ENCODE results near the gene LTB4R2.
A peak's percentile ranks its signal among the peaks of the same experiment; 100 is the strongest.
"Not testable (repeated sequence)": the region's sequence is repeated elsewhere in the genome, so short reads cannot be mapped to it uniquely, and the experiment has no call there.

The LTB4R2 gene

DNA sequence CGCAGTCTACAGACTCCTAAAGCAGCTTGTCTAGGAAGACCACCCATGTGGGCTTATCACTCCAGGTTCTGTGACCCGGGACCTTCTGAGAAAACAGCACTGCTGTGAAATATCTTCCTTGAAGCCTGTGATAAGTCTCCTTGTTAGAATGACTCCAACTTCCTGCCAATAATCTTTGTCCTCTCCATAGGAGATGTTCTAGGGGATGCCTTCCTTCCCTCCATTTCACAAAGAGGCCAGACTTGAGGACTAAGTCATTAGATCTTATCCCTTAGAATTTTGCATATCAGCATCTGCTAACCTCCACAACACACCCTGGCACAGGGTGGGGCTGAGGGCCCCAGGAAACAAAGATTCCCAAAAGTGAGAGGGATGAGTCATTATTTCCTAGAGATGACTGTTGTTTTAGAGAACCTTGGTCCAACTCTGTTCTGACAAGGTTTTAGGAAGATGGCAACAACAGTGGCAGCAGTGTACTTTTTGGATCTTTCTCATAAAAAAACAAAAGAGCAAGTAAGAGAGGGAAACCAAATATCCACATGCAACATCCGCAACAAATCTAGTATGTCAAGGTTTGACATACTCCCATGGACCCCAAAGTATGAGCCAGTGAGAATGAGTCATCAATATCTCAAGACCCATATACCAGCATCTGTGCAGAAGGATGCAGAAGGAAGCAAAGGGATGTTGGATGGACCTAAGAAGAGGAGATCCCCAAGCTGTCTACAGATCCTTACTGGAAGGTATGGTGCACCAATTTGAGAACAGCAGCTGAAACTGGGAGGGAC is 7.4 kb downstream of the LTB4R2 start:
- DNase-seq (ENCODE audit: low read depth in 1 of 2, low spot score in 1 of 2) = no peak

DNA sequence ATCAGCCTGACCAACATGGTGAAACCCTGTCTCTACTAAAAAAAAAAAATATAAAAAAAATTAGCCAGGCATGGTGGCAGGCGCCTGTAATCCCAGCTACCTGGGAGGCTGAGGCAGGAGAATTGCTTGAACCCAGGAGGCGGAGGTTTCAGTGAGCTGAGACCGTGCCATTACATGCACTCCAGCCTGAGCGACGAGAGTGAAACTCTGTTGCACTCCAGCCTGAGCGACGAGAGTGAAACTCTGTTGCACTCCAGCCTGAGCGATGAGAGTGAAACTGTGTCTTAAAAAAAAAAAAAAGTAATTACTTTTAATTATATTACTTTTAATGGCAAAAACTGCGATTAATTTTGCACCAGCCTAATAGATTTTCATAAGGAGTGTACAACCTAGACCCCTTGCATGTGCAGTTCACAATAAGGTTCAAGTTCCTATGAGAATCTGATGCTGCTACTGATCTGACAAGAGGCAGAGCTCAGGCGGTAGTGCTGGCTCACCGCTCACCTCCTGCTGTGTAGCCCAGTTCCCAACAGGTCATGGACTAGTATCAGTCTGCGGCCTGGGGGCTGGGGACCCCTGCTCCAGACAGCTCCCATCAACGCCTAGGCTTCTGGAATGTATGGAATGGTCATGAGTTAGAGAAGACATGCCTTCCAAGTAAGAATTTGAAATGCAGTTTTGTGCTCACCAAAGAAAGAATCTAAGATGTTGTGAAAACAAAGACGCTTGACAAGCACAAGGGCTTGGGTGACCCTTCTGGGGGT is 11.5 kb downstream of the LTB4R2 start:
- DNase-seq (ENCODE audit: low read depth in 1 of 2, low spot score in 1 of 2) = no peak

DNA sequence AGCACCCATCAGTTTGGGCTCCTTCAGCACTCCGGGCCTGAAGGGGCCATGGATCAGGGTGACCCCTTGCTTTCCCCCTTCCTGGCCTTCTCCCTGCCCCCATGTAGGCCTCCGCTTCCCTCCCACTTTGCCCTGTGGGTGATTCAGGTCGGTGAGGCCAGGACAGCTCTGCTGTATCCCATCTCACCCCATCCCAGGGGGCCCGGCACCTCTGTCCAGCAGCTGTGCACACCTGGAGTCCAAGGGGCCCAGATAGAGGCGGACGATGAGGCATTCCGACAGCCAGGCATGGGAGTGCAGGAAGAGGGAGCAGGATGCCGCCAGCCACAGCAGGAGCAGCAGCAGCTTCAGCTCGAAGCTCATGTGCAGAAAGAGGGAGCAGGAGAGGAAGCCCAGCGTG is 12.7 kb downstream of the LTB4R2 start:
- DNase-seq (ENCODE audit: low read depth in 1 of 2, low spot score in 1 of 2) = no peak

- no peak for DNase-seq (ENCODE audit: low read depth in 1 of 2, low spot score in 1 of 2)
Observed at GRCh38 chr14:24323341-24323740, 13.4 kb downstream of the LTB4R2 start.

- no peak for DNase-seq (ENCODE audit: low read depth in 1 of 2, low spot score in 1 of 2)
Observed at GRCh38 chr14:24324024-24324423, 14.1 kb downstream of the LTB4R2 start.

DNA sequence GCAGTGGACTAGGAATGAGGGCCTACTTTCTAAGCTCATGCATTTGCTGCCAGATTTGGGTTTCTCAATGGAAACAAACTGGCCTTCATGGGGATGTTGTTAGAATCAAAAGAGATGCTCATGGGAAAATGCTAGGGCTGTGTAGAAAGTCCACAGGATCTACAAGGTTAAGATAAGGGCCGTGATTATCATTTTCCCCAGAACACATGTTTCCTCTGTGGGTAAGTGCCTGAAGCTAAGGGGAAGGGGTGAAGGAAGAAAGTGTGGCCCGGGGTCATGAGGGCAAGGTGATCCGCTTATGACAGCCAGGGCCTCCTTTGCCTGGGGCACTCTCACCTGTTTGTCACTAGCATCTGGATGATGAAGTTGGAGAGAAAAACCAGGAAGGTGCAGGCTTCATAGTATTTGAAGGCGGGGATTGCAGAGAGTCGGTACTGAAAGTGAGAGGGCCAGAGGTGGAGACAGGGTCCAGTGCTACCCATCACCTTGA is 15.1 kb downstream of the LTB4R2 start:
- DNase-seq (ENCODE audit: low read depth in 1 of 2, low spot score in 1 of 2) = no peak

DNA sequence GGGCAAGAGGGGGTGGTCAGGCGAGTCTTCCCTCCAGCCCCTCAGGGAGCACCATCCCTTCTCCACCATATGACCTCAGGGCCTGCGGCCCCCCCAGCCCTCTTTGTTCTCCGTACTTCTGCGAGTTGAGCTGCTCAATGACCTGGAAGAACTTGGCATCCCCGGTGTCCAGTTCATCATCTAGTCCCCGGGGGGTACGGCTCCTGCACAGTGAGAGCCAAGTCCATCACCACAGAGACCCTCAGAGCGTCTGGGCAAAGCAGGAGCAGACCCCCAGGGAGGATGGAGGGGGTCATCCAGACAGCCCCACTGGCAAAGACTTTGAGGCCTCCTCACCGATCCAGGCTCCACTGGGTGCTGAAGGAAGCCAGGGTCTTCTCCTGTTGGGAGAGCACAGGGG is 16.0 kb downstream of the LTB4R2 start:
- no peak for DNase-seq (ENCODE audit: low read depth in 1 of 2, low spot score in 1 of 2)

- no peak for DNase-seq (ENCODE audit: low read depth in 1 of 2, low spot score in 1 of 2)
Observed at GRCh38 chr14:24327303-24327702, 17.4 kb downstream of the LTB4R2 start.

GRCh38 chr14:24327914-24328313 is 18.0 kb downstream of the LTB4R2 start:
- DNase-seq (ENCODE audit: low read depth in 1 of 2, low spot score in 1 of 2) = not testable (repeated sequence)

- no peak for DNase-seq (ENCODE audit: low read depth in 1 of 2, low spot score in 1 of 2)
Observed at GRCh38 chr14:24329073-24329663, 19.2 kb downstream of the LTB4R2 start.

DNA sequence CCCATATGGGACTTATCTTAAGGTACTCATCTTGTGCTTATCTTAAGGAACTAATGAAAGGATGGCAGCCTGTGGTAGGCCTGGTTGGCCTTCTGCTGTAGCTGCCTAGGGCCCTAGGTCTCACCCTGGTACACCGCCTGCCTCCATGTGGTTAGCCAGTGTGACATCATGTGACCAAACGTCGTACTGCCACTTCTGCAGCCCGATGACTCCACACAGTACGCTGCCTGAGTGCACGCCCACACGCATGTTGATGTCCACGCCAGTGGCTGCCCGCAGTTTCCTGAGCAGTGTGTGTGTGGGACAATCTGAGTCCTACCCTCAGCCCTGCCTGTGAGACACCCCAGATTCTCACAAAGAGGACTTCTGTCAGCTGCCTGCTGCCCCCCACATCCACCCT is 19.8 kb downstream of the LTB4R2 start:
- DNase-seq (ENCODE audit: low read depth in 1 of 2, low spot score in 1 of 2) = peak in 1 of 2 donors; percentile 21

DNA sequence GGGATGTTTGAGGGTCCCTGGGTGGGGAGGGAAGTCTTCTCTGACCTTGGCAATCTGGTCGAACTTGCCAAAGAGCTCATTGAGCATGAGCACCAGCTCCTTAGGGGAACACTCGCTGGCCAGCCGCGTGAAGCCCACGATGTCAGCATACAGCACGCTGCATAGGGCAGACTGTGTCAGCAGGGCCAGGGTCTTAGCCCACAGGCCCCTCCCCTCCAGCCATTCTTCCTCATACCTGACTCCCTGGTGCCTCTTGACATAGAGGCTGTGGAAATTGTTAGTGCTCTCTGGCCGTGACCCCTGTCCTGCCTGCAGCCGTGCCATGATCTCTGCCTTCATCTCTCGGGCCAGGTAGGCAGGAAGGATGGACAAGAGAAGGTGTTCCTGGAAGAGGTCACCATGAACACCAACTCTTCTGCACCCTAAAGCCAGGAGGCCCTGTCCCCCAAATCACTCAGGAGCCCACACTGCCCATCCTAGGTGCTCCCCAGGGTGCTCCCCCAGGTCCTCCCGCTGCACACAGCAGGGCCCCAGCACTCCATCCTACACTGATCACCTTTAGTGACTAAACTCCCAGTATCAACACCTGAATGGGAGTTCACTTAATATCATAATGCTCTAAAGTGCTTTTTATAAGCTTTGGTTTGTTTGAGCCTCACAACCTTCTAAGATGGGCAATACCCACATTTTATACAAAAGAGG is 21.2 kb downstream of the LTB4R2 start:
- DNase-seq (ENCODE audit: low read depth in 1 of 2, low spot score in 1 of 2) = no peak

DNA sequence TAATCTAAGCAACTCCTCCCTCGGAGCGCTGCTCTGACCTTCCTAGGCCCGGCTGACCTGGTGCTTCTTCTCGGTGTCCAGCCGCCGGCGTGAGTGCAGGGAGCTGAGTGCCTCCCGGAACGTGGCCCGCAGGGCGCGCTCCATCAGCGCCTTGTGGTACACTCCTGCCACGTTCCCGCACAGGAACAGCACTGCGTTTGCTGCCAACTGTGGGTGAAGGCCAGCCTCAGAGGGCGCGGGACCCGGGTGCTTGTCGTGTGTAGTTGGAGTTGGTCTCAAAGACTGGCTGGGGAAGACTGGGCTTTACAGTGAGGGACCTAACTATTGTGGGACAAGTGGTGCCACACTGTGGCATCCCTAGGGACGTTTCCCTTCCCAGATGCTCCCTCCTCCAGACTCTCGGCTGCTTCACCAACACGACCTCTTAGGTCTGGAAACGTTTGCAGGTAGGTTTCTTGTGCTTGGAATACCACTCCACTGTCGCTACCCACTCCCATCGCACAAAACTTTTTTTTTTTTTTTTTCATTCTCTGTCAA is 21.9 kb downstream of the LTB4R2 start:
- no peak for DNase-seq (ENCODE audit: low read depth in 1 of 2, low spot score in 1 of 2)

DNA sequence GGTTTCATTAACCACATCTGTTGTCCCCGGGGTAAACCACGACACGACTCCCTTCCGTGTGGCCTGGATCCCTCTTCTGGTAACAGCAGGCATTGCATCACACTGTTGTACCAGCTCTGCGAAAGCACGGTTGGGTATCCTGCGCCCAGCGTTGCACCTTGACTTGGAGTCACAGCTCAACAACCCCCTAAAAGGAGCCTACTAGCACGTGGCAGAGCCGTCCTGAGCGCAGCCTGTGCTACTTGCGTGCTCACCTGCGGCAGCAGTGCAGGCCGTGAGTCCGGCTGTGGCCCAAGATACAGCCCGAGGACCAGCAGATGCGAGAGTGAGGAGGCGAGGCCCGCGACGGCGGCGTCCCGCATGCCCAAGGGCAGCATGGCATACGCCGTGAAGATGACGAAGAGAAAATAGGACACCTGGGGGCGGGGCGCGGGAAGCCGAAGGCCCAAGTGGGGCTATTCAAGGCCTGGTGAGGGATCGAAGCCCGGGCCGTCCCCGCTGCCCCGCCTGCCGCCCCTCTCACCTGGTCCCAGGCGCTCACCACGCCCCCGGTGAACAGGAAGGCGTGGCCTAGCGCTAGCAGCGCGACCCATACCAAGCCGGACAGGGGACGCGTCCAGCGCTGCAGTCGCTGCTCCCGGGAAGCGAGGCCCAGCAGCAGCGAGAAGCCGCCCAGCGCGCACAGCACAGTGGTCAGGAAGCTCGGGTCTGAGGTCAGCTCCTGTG is 22.5 kb downstream of the LTB4R2 start:
- peak; percentile 59 to 71 for DNase-seq (ENCODE audit: low read depth in 1 of 2, low spot score in 1 of 2)

DNA sequence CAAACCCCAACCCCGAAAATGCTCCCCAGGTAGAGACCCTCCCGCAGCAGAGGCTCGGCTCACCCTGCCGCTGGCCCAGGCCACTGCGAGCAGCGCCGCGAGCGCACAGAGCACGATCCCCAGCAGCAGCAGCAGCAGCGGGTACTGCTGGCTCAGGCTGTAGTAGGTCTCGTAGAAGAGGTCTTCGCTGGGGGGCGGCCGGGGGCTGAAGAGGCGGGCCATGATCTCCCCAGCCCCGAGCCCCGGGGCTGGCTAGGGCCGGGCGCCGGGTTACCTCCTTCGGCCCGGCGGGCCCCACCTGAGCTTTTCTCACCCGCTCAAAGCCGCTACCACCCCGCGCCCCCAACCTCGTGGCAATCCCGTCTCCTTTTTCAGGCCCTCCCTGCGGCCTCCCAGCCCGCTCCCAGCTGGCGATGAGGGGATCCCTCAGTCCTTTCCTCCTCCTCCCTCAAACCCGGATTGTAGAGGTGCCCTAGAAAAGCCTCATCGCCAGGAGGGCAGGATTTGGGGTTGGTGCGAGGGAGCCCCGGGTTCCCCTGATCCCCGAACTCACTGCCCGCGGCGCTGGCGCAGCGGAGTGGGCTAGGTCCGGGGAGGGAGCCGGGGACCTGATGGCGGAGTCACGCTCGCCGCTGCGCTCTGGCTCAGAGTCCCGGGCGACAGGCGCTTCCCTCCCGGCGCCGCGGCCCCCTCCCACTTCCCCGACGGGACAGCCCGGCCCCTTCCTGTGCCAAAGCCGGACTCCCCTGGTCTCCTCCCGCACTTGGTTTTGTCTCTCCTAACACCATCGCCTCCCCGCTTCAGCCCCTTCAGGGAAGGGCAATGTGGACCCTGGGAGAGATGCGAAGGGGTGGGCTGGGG is 24.7 kb downstream of the LTB4R2 start, which contains the start of gene ADCY4:
ADCY4 (minus strand) TSS at position 641 of the 861 bp plus-strand sequence; CDS start at position 222, 419 bp downstream.
- DNase-seq (ENCODE audit: low read depth in 1 of 2, low spot score in 1 of 2) = no peak

DNA sequence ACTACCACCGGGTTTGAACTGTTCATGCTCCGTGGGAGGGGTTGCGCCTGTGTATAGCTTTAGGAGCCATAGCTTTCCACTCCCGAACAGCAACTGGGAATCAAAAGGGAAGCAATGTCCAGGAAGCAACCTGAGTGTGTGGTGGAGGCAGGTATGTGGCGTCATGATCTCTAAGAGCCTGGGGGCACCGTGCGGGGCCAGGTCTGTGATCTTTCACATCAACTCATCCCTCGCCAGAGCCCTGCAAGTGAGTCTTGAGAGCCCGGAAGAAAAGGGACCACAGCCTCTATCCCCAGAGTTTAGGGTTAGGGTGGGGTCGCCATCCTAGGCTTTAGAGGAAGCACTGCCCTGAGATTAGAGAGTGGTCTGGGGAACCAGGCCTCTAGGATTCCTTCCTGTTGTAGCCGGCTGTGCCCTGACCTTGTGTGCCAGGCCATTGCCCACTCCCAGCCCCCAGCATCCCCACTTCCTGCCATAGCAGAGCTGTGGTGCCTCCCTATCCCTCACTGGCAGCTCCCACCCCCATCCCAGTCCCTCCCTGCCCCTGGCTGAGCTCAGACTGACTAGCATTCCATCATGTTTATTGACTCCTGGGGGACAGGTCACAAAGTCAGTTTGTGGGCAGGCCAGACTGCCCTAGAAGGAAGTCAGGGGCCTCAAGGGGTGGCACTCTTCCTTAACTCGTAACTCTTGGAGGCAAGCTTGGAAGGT is 25.7 kb downstream of the LTB4R2 start:
- no peak for DNase-seq (ENCODE audit: low read depth in 1 of 2, low spot score in 1 of 2)

DNA sequence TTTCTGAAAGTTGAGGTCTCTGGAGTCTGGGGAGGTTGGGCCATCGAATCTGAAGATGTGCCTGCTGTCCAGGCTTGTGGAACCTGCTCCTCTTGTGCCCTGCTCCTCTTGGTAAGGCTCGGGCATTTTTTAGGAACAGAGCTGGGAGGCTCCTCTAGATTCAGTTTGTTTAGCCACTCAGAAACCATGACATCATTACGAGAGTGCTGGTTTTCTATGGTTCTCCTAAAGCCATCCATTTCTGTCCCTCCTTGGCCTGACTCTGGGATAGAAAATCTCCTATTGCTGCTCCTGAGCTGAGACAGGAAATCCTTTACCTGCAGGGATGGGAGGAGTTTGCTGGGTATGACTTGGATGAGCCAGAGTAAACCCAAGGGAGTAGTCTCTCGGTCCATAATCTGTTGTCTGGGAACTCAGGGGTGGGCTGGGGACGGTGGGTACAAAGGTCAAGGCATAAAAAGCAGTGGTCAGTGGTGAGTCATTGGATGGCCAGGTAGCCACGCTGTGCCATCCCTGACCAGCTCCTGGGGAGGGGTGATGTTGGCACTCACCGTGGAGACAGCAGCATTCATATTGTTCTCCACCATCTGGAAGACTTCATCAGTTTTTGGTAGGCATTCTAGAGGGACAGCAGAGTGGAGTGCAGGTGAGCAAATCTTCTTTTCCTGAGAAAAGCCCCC is 27.3 kb downstream of the LTB4R2 start:
- DNase-seq (ENCODE audit: low read depth in 1 of 2, low spot score in 1 of 2) = no peak

DNA sequence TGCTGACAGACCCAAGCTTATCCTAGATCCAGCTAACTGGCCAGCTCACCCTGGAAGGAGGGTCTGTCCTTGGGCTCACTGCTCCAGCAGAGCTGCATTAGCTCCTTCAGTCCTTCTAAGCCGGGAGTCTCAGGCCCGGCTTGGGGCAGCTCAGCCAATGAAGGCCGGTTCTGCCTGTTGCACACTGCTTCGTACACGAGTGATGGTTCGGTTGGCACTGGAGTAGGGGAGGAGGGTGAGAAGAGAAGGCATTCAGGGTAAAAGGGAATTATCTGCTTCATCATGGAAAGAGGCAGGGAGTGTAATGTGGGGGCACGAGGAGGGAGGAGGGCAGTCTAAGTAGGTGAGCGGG is 27.9 kb downstream of the LTB4R2 start:
- no peak for DNase-seq (ENCODE audit: low read depth in 1 of 2, low spot score in 1 of 2)
